ENCODE results near the gene GPRC5D. TPM values are rescaled to one million over a fixed set of nuclear protein-coding genes. Genes with fewer than 3 reads are reported as not detected.

The GPRC5D gene
- polyA plus RNA-seq, 1 of the 3 experiments (the other 2 are of a cell fraction), result not detected

DNA sequence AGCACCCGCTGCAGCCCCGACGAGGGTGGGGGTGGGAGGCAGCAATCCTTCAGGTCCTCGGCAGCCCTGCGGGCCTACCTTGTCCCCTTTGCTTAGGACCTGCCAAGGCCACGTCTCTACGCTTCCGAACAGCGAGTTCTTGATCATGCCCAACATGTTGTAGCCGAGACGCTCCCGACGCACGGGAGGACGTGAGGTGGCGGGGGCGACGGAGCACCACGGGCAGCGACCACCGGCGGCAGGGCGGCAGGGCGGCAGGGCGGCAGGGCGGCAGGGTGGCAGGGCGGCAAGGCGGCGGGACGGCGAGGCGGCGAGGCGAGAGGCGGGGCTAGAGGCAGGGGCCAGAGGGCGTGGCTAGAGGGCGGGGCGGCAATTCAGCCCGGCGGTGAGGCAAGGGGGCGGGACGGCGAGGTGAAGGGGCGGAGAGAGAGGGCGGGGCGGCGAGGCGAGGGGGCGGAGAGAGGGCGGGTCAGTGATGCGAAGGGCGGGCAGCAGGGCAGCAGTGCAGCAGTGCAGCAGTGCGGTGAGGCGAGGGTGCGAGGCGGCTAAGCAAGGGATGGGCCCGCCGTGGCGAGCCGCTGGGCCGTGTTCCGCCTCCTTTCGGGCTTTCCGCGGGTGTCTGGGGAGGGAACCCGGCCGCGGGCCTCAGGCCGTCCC lies 48.1 kb upstream of the GPRC5D start, which contains the start of gene HEBP1:
Gene HEBP1 (minus strand): TSS at position 307 of the 657 bp plus-strand sequence. CDS start 151 bp downstream, at position 156.
- POLR2A ChIA-PET, result no interaction called here
- peaks cover 5% of the 10 kb centered on the region for H3F3A ChIP-seq (replicated peaks; ENCODE audit: insufficient read depth)
- 1% methylated on average over 41 of the region's 69 CpGs for WGBS (ENCODE audit: low lambda C conversion rate)
- H3K36me3 ChIP-seq (replicated peaks in 1 of 2; ENCODE audit: control insufficient read depth in 1 of 2, insufficient read depth in 2 of 2, low read length in 1 of 2), result no peaks in the 10 kb centered on the region
- TF ChIP-seq EP300 (IDR thresholded peaks at IDR 0.05; ENCODE audit: borderline replicate concordance in 1 of 2, low read depth in 1 of 2, low read length in 1 of 2) (no peak), POLR2AphosphoS5 (IDR thresholded peaks at IDR 0.05; ENCODE audit: low read depth, low read length) (peak; percentile 67), NFIC (IDR thresholded peaks at IDR 0.05; ENCODE audit: borderline replicate concordance) (no peak), TEAD4 (IDR thresholded peaks at IDR 0.05; ENCODE audit: borderline replicate concordance, insufficient read depth) (no peak), MEF2A (IDR thresholded peaks at IDR 0.05; ENCODE audit: borderline replicate concordance, low read depth) (no peak), YY1 (IDR thresholded peaks at IDR 0.05; ENCODE audit: low read depth) (no peak), TAF1 (IDR thresholded peaks at IDR 0.05; ENCODE audit: borderline replicate concordance, low read depth, low read length) (peak; percentile 76)
- TF ChIP-seq, protein P1, sequence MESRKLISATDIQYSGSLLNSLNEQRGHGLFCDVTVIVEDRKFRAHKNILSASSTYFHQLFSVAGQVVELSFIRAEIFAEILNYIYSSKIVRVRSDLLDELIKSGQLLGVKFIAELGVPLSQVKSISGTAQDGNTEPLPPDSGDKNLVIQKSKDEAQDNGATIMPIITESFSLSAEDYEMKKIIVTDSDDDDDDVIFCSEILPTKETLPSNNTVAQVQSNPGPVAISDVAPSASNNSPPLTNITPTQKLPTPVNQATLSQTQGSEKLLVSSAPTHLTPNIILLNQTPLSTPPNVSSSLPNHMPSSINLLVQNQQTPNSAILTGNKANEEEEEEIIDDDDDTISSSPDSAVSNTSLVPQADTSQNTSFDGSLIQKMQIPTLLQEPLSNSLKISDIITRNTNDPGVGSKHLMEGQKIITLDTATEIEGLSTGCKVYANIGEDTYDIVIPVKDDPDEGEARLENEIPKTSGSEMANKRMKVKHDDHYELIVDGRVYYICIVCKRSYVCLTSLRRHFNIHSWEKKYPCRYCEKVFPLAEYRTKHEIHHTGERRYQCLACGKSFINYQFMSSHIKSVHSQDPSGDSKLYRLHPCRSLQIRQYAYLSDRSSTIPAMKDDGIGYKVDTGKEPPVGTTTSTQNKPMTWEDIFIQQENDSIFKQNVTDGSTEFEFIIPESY (IDR thresholded peaks at IDR 0.05; ENCODE audit: borderline replicate concordance, low read depth), result no peak
- TF ChIP-seq, protein P2, sequence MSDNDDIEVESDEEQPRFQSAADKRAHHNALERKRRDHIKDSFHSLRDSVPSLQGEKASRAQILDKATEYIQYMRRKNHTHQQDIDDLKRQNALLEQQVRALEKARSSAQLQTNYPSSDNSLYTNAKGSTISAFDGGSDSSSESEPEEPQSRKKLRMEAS (IDR thresholded peaks at IDR 0.05; ENCODE audit: low read depth), result peak; percentile 2; the same call in 1 of the 2 replicates
- TF ChIP-seq, protein P3, sequence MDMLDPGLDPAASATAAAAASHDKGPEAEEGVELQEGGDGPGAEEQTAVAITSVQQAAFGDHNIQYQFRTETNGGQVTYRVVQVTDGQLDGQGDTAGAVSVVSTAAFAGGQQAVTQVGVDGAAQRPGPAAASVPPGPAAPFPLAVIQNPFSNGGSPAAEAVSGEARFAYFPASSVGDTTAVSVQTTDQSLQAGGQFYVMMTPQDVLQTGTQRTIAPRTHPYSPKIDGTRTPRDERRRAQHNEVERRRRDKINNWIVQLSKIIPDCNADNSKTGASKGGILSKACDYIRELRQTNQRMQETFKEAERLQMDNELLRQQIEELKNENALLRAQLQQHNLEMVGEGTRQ (IDR thresholded peaks at IDR 0.05; ENCODE audit: borderline replicate concordance, low read depth, low read length), result no peak
- TF ChIP-seq, protein P4, sequence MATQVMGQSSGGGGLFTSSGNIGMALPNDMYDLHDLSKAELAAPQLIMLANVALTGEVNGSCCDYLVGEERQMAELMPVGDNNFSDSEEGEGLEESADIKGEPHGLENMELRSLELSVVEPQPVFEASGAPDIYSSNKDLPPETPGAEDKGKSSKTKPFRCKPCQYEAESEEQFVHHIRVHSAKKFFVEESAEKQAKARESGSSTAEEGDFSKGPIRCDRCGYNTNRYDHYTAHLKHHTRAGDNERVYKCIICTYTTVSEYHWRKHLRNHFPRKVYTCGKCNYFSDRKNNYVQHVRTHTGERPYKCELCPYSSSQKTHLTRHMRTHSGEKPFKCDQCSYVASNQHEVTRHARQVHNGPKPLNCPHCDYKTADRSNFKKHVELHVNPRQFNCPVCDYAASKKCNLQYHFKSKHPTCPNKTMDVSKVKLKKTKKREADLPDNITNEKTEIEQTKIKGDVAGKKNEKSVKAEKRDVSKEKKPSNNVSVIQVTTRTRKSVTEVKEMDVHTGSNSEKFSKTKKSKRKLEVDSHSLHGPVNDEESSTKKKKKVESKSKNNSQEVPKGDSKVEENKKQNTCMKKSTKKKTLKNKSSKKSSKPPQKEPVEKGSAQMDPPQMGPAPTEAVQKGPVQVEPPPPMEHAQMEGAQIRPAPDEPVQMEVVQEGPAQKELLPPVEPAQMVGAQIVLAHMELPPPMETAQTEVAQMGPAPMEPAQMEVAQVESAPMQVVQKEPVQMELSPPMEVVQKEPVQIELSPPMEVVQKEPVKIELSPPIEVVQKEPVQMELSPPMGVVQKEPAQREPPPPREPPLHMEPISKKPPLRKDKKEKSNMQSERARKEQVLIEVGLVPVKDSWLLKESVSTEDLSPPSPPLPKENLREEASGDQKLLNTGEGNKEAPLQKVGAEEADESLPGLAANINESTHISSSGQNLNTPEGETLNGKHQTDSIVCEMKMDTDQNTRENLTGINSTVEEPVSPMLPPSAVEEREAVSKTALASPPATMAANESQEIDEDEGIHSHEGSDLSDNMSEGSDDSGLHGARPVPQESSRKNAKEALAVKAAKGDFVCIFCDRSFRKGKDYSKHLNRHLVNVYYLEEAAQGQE (IDR thresholded peaks at IDR 0.05; ENCODE audit: low read depth, low read length), result 0 out of 2 replicates have a peak, but pooled peaks have one; percentile 2
- no peaks in the 10 kb centered on the region for H3K9me2 ChIP-seq
- CTCF ChIA-PET, result no interaction called here
- peaks cover 36% of the 10 kb centered on the region for H3K79me2 ChIP-seq (ENCODE audit: insufficient read depth)
- peak within 1 kb of the TSS; percentile 69 to 87 for H3K27ac ChIP-seq (ENCODE audit: low read depth in 2 of 2, low read length in 1 of 2)
- H3K4me3 ChIP-seq (ENCODE audit: low read depth in 2 of 2, low read length in 1 of 2), result peak within 1 kb of the TSS; percentile 76 to 88
- peak within 1 kb of the TSS; percentile 94 for H2AFZ ChIP-seq (ENCODE audit: low read depth)
- H3K27me3 ChIP-seq (ENCODE audit: insufficient read depth), result no peaks in the 10 kb centered on the region
- H3K4me1 ChIP-seq (ENCODE audit: control insufficient read depth in 1 of 2, insufficient read depth in 2 of 2, low read depth in 1 of 2, low read length in 1 of 2), result peaks cover 6 to 18% of the 10 kb centered on the region in 2 experiments; a peak in 3 of 4 replicates
- H3K4me2 ChIP-seq, result peak within 1 kb of the TSS; percentile 97
- peak; percentile 99 for DNase-seq
- H3K9me3 ChIP-seq, result no peaks in the 10 kb centered on the region
- no peaks in the 10 kb centered on the region for H4K20me1 ChIP-seq (ENCODE audit: insufficient read depth)
- peak within 1 kb of the TSS; percentile 87 for H3K9ac ChIP-seq

Measured in SK-N-SH (cell line).